Peyer's patch (tissue), 4 donors: ENCODE measurements around the gene CNN2. TPM values are rescaled to one million over a fixed set of nuclear protein-coding genes. Genes with fewer than 3 reads are reported as not detected.

Experiments
- DNase-seq, 3 donors: peaks; one replicate each; pipeline ENCODE4 v3.0.0-alpha.2; 2017 to 2019
- H3K27ac ChIP-seq, 4 donors: fragments of 200-600 bp; sonication (generic); one replicate each; pipeline ENCODE4 v1.5.1; 2016 to 2019
- H3K27me3 ChIP-seq, 2 donors: fragments of 200-600 bp; sonication (generic); one replicate each; pipeline ENCODE4 v1.5.1; 2019
- H3K36me3 ChIP-seq, 3 donors: fragments of 200-600 bp; sonication (generic); one replicate each; pipeline ENCODE4 v1.5.1; 2016 to 2019
- H3K4me1 ChIP-seq, 4 donors: fragments of 200-600 bp; sonication (generic); one replicate each; pipeline ENCODE4 v1.5.1; 2016 to 2019
- H3K4me3 ChIP-seq, 4 donors: fragments of 200-600 bp; sonication (generic); 1 replicate in 3 of 4; 2 replicates in 1 of 4; pipeline ENCODE4 v1.5.1; 2016 to 2019; ENCODE audit warnings: mild to moderate bottlenecking in 1 of 4
- H3K9me3 ChIP-seq, 4 donors: fragments of 200-600 bp; sonication (generic); one replicate each; pipeline ENCODE4 v1.5.1; 2016 to 2019; ENCODE audit warnings: mild to moderate bottlenecking in 1 of 4
- POLR2A ChIP-seq, 2 donors: fragments of 450-650 bp; IDR thresholded peaks; one replicate each; pipeline ENCODE4 v1.5.1; 2017; ENCODE audit warnings: antibody characterized with exemption in 2 of 2, mild to moderate bottlenecking in 2 of 2, moderate library complexity in 2 of 2
- total RNA-seq, 4 donors: library from RNA; depleted of rRNA; stranded (reverse); fragments of >200 nt; gene quantifications; one replicate each; pipeline ENCODE4 v1.1.0, GENCODE V29; 2016
- TF ChIP-seq, protein P1 (sequence below), 6 experiments: fragments of 450-650 bp in 4 of 6; fragments of 200-600 bp in 2 of 6; sonication (generic) in 1 of 6; IDR thresholded peaks; one replicate each; pipeline ENCODE4 v1.5.1; 2017 to 2019; ENCODE audit warnings: antibody characterized with exemption in 6 of 6, mild to moderate bottlenecking in 3 of 6, moderate library complexity in 1 of 6

CNN2 gene
- total RNA-seq, 4 donors from 2014 or later, result 20.6 to 47.0 (median 22.6) TPM

DNA sequence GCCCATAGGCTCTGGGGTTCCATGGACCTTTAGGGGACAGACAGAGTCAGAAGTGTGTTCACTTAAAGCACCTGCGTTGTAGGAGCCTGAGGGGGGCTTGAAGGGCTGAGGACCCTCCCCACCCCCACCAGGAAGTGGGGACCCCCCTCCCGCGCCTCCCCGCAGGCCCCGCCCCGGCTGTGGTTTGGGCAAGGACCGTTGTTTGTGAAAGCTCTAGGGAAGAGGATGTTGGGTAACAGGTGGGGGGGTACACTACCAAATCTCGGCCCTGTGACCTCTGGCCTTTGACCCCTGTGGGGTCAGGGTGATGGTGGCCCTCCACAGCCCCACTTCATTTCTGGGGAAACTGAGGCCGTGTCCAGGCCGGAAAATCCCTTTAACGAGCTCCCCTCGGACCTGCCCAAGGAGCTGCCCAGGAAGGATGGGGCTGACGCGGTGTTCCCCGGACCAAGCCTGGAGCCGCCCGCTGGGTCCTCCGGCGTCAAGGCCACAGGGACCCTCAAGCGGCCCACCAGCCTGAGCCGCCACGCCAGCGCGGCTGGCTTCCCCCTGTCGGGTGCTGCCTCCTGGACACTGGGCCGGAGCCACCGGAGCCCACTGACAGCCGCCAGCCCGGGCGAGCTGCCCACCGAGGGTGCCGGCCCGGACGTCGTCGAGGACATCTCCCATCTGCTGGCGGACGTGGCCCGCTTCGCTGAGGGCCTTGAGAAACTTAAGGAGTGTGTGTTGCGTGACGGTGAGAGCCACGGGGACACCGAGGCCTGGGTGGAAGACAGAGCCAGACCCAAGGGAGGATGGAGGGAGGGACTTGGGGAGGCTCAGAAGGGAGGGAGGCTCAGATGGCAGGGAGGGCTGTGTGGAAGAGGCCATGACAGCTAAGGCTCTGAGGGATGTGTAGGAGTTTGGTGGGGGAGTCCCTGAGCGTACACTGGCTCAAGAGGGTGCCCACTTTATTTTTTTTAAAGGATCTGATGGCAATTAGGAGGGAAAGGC, 41.9 kb downstream of the CNN2 start:
- Histone ChIP-seq H3K27me3 (peaks cover 0 to 37% of the 10 kb centered on the region in 2 donors), H3K4me1 (peaks cover 0 to 61% (median 39%) of the 10 kb centered on the region in 4 donors), H3K4me3 (peak overlapping the region; percentile 56 to 75 (median 64)), H3K36me3 (no peaks in the 10 kb centered on the region), H3K9me3 (no peaks in the 10 kb centered on the region), H3K27ac (peak overlapping the region; percentile 76 to 99 (median 84))
- DNase-seq, result peak in 2 of 3 donors; percentile 87 to 88
- no peak for TF ChIP-seq POLR2A (IDR thresholded peaks at IDR 0.05)
- TF ChIP-seq, protein P1, sequence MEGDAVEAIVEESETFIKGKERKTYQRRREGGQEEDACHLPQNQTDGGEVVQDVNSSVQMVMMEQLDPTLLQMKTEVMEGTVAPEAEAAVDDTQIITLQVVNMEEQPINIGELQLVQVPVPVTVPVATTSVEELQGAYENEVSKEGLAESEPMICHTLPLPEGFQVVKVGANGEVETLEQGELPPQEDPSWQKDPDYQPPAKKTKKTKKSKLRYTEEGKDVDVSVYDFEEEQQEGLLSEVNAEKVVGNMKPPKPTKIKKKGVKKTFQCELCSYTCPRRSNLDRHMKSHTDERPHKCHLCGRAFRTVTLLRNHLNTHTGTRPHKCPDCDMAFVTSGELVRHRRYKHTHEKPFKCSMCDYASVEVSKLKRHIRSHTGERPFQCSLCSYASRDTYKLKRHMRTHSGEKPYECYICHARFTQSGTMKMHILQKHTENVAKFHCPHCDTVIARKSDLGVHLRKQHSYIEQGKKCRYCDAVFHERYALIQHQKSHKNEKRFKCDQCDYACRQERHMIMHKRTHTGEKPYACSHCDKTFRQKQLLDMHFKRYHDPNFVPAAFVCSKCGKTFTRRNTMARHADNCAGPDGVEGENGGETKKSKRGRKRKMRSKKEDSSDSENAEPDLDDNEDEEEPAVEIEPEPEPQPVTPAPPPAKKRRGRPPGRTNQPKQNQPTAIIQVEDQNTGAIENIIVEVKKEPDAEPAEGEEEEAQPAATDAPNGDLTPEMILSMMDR (IDR thresholded peaks at IDR 0.05), result no peak

DNA sequence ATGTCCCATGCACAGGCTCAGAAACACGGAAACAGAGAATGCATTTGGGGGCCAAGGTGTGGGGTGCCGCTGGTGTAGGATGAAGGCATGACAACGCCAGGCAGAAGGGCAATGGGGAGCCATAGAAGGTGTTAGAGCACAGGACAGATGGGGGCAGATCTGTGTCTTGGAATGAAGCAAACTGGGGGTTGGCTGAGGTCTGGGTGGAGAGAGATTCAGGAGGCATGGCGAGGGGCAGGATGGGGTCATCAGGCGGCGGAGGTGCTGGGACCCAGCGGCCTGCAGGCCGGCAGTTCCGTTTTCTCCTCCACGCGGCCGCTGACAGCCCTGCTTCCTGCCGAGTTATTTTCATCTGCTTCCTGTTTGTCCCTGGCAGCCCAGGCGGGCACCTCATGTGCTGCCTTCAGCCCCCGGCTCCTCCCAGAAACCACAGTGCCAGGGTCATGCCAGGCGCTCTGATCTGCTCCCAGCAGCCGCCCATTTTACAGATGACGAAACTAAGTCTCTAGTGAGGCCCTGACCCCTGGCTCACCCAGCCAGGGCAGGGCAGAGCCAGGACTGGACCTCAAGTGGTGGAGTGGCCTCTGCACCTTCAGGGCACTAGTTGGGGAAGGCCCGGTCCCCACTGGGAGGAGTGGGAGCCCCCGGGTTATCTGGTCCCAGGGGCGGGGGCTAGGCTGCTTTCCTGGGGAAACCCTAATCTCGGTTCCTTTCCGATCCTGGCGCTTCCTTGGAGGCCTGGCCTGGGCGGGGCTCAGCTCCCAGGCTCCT, 42.8 kb downstream of the CNN2 start:
- TF ChIP-seq, protein P1 (IDR thresholded peaks at IDR 0.05), result peak in 2 of 6 experiments; percentile 14
- no peak for TF ChIP-seq POLR2A (IDR thresholded peaks at IDR 0.05)
- Histone ChIP-seq H3K4me1 (peaks cover 0 to 67% (median 46%) of the 10 kb centered on the region in 4 donors), H3K4me3 (peak overlapping the region; percentile 56 to 75 (median 64)), H3K9me3 (no peaks in the 10 kb centered on the region), H3K27me3 (peaks cover 0 to 37% of the 10 kb centered on the region in 2 donors), H3K36me3 (no peaks in the 10 kb centered on the region), H3K27ac (peak overlapping the region; percentile 76 to 99 (median 84))
- peak in 2 of 3 donors; percentile 89 to 93 for DNase-seq

DNA sequence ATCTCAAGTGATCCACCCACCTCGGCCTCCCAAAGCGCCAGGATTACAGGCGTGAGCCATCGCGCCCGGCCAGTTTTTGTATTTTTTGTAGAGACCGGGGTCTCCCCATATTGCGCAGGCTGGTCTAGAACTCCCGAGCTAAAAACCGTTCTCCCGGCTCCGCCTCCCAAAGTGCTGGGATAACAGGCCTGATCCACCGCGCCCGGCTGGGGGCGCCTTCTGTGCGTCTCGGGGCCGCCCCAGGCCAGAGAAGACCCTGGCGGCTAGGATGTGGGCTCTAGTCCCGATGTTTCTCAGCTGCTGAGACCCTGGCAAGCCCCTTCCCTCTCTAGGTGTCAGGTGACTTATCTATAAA, 44.1 kb downstream of the CNN2 start:
- DNase-seq, result no peak
- peaks cover 0 to 37% of the 10 kb centered on the region in 2 donors for H3K27me3 ChIP-seq
- H3K27ac ChIP-seq, result peak overlapping the region in 1 of 4 donors; percentile 99
- H3K4me1 ChIP-seq, result peaks cover 0 to 64% (median 46%) of the 10 kb centered on the region in 4 donors
- TF ChIP-seq POLR2A (IDR thresholded peaks at IDR 0.05), result no peak
- TF ChIP-seq, protein P1 (IDR thresholded peaks at IDR 0.05), result no peak
- H3K4me3 ChIP-seq, result no peak overlapping the region
- H3K9me3 ChIP-seq, result no peaks in the 10 kb centered on the region
- H3K36me3 ChIP-seq, result no peaks in the 10 kb centered on the region

DNA sequence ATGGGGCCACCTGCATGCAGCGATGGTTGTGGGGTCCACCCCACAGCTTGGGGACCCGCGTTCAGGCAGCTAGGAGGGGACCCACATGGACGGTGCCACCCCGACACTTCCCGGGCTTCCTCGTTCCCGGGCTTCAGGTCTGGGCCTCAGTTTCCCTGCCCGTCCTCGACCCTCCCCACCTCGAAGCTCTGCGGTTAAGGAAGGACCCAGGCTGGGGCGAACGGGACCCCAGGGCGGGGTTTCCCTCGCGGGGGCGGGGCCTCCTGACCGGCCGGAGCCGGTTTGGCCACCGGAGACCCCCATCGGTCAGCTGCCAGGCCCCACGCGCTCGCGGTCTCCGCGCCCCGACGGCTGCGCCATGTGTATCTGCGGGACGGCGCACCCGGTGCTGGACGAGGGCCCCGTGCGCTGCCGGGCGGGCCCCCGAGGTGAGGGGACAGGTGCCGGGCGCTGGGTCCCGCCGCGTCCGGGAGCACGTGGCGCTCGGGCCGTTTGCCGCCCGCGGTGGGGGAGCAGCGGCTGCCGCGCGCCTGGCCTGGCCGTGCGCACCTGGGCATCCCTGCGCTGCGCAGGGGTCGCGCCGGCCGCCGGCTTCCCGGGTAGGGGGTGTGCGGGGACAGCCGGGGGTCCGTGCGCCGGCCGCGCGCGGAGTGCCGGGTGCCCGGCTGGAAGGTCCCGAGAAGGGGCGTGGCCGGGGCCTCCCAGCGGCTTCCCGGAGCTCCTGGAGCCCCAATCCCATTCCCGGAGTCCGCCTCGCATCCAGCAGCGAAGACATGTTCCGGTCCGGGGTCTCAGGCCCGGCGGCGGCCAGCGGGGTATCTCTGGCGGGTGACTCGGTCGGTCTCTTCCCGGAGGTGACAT, 44.8 kb downstream of the CNN2 start:
- Histone ChIP-seq H3K27me3 (peaks cover 0 to 37% of the 10 kb centered on the region in 2 donors), H3K27ac (peak overlapping the region in 1 of 4 donors; percentile 99), H3K36me3 (no peaks in the 10 kb centered on the region), H3K9me3 (no peaks in the 10 kb centered on the region), H3K4me3 (peak overlapping the region in 2 of 4 donors; percentile 2 to 7), H3K4me1 (peaks cover 0 to 64% (median 46%) of the 10 kb centered on the region in 4 donors)
- DNase-seq, result no peak
- TF ChIP-seq, protein P1 (IDR thresholded peaks at IDR 0.05), result no peak
- TF ChIP-seq POLR2A (IDR thresholded peaks at IDR 0.05), result no peak
